HCT116 (cell line): Measurements from ENCODE around the gene FAIM. TPM values are rescaled to one million over a fixed set of nuclear protein-coding genes. Genes with fewer than 3 reads are reported as not detected.

Experiments used
- ATAC-seq: fragments of 200-7000 bp; cut with Tn5 transposase; 2 replicates; pipeline ENCODE4 v1.9.1; 2020; ENCODE audit warnings: mild to moderate bottlenecking, moderate library complexity
- BruUV-seq: library from RNA; stranded (reverse); fragments of 400-500 nt; replicated peaks from 2 replicates; lab custom pipeline; 2021; lab: Mats Ljungman, UMichigan
- CTCF ChIA-PET: fragments of 300-600 bp; sonication (Branson Sonifier 250); formaldehyde crosslinking; loops from one replicate; lab custom pipeline; 2021; ENCODE audit warnings: antibody characterized with exemption; lab: Charles Lee
- POLR2A ChIA-PET: fragments of 300-600, 350-600 bp; sonication (Branson Sonifier 250); formaldehyde crosslinking; loops from one replicate; lab custom pipeline; 2021; ENCODE audit warnings: antibody characterized with exemption; lab: Charles Lee
- RAD21 ChIA-PET, 2 experiments: fragments of 300-600 bp; sonication (Branson Sonifier 250); formaldehyde crosslinking; loops; one replicate each; lab custom pipeline; 2023; ENCODE audit warnings: low total read pairs in 2 of 2; ENCODE audit not compliant: uncharacterized antibody in 2 of 2, unreplicated experiment in 2 of 2, low non-redundant PET in 1 of 2; lab: Charles Lee
- DNase-seq: peaks from one replicate; pipeline ENCODE4 v3.0.0-alpha.2; 2010; ENCODE audit warnings: low read depth, low spot score
- H2AFZ ChIP-seq: fragments of 200-600 bp; shearing (Covaris generic), sonication (generic); 2 replicates; pipeline ENCODE4 v1.6.1; 2017; ENCODE audit warnings: low read depth, mixed run types, mixed read lengths, antibody characterized with exemption, low read length; ENCODE audit not compliant: poor library complexity, severe bottlenecking
- H3K27ac ChIP-seq: 2 replicates; pipeline ENCODE4 v1.5.1; 2012; ENCODE audit warnings: low read depth, low read length
- H3K27me3 ChIP-seq: fragments of 200-600 bp; sonication (generic); 2 replicates; pipeline ENCODE4 v1.6.1; 2016; ENCODE audit warnings: mixed run types, low read length, mixed read lengths; ENCODE audit not compliant: insufficient read depth
- H3K36me3 ChIP-seq, 2 experiments: fragments of 200-500 bp in 1 of 2; fragments of 200-600 bp in 1 of 2; sonication (Bioruptor generic) in 1 of 2; sonication (generic) in 1 of 2; 2 replicates each; pipeline versions ENCODE4 v1.5.1 to v1.6.1; 2014 to 2016; ENCODE audit warnings: low read length in 2 of 2, inconsistent platforms in 1 of 2, mixed read lengths in 1 of 2, mixed run types in 1 of 2; ENCODE audit not compliant: insufficient read depth in 2 of 2, control insufficient read depth in 1 of 2
- H3K4me1 ChIP-seq, 2 experiments: fragments of 200-600 bp in 1 of 2; sonication (generic) in 1 of 2; 2 replicates each; pipeline versions ENCODE4 v1.5.1 to v1.6.1; 2012 to 2017; ENCODE audit warnings: low read length in 2 of 2, inconsistent platforms in 1 of 2, mild to moderate bottlenecking in 1 of 2, mixed read lengths in 1 of 2, mixed run types in 1 of 2, moderate library complexity in 1 of 2; ENCODE audit not compliant: insufficient read depth in 2 of 2, control insufficient read depth in 1 of 2
- H3K4me2 ChIP-seq: fragments of 200-600 bp; sonication (generic); 2 replicates; pipeline ENCODE4 v1.6.1; 2017; ENCODE audit warnings: mixed run types, low read length, mixed read lengths
- H3K4me3 ChIP-seq, 2 experiments: fragments of 200-600 bp in 1 of 2; sonication (generic) in 1 of 2; replicated peaks in 1 of 2; 2 replicates each; pipeline ENCODE4 v1.5.1; 2011 to 2016; ENCODE audit warnings: low read length in 2 of 2, control low read depth in 1 of 2, low read depth in 1 of 2, mild to moderate bottlenecking in 1 of 2, mixed read lengths in 1 of 2, mixed run types in 1 of 2
- H3K79me2 ChIP-seq: fragments of 200-600 bp; sonication (generic); 2 replicates; pipeline ENCODE4 v1.6.1; 2017; ENCODE audit warnings: mild to moderate bottlenecking, mixed run types, low read length, moderate library complexity, mixed read lengths; ENCODE audit not compliant: insufficient read depth
- H3K9ac ChIP-seq: fragments of 200-600 bp; sonication (generic); 2 replicates; pipeline ENCODE4 v1.6.1; 2016; ENCODE audit warnings: low read length, mixed read lengths
- H3K9me2 ChIP-seq: fragments of 200-600 bp; sonication (generic), shearing (Covaris generic); 2 replicates; pipeline ENCODE4 v1.6.1; 2017; ENCODE audit warnings: mixed run types, mild to moderate bottlenecking, moderate library complexity; ENCODE audit not compliant: insufficient read depth
- H3K9me3 ChIP-seq, 2 experiments: fragments of 200-500 bp in 1 of 2; fragments of 200-600 bp in 1 of 2; sonication (Bioruptor generic) in 1 of 2; sonication (generic) in 1 of 2; 2 replicates each; pipeline ENCODE4 v1.6.1; 2014 to 2017; ENCODE audit warnings: low read length in 2 of 2, mixed read lengths in 2 of 2, inconsistent platforms in 1 of 2, low read depth in 1 of 2, mild to moderate bottlenecking in 1 of 2, mixed run types in 1 of 2, moderate library complexity in 1 of 2; ENCODE audit not compliant: control insufficient read depth in 1 of 2, insufficient read depth in 1 of 2
- H4K20me1 ChIP-seq: fragments of 200-600 bp; sonication (generic), shearing (Covaris generic); 2 replicates; pipeline ENCODE4 v1.6.1; 2017; ENCODE audit warnings: mixed run types, mild to moderate bottlenecking, moderate library complexity; ENCODE audit not compliant: insufficient read depth
- CBX3 ChIP-seq: IDR thresholded peaks from 2 replicates; pipeline ENCODE4 v1.6.1; 2012; ENCODE audit warnings: low read depth
- EGR1 ChIP-seq: IDR thresholded peaks from 2 replicates; pipeline ENCODE4 v1.6.1; 2012; ENCODE audit warnings: low read depth
- FOSL1 ChIP-seq: IDR thresholded peaks from 2 replicates; pipeline ENCODE4 v1.6.1; 2012; ENCODE audit warnings: low read depth
- JUND ChIP-seq: IDR thresholded peaks from 2 replicates; pipeline ENCODE4 v1.6.1; 2012
- MAX ChIP-seq: IDR thresholded peaks from 2 replicates; pipeline ENCODE4 v1.6.1; 2012
- SIN3A ChIP-seq: IDR thresholded peaks from 2 replicates; pipeline ENCODE4 v1.6.1; 2012; ENCODE audit warnings: low read depth
- SP1 ChIP-seq: IDR thresholded peaks from 2 replicates; pipeline ENCODE4 v1.6.1; 2012; ENCODE audit warnings: low read depth
- SRF ChIP-seq: IDR thresholded peaks from 2 replicates; pipeline ENCODE4 v1.6.1; 2012; ENCODE audit warnings: low read depth
- TCF7L2 ChIP-seq: IDR thresholded peaks from 2 replicates; pipeline ENCODE4 v1.7.0; 2011; ENCODE audit warnings: borderline replicate concordance, inconsistent platforms; ENCODE audit not compliant: insufficient read depth, insufficient read length; ENCODE audit errors: extremely low read depth
- ZFX ChIP-seq: fragments of 450-650 bp; IDR thresholded peaks from 2 replicates; pipeline ENCODE4 v1.6.1; 2017
- intact Hi-C: fragments of 100-400 bp; cut with micrococcal nuclease; formaldehyde crosslinking; loops from 2 replicates; pipeline ENCODE4 v1.10.0; 2022
- total RNA-seq: library from RNA; stranded (reverse); gene quantifications from one replicate; pipeline ENCODE4 v1.2.1, GENCODE V29; 2021; ENCODE audit not compliant: unreplicated experiment
- TF ChIP-seq, protein P1 (sequence below), 3 experiments: fragments of 200-600 bp in 1 of 3; sonication (generic) in 1 of 3; IDR thresholded peaks in 2 of 3; conservative IDR thresholded peaks in 1 of 3; 2 replicates each; pipeline ENCODE4 v1.5.1; 2012 to 2017; ENCODE audit warnings: low read depth in 2 of 3, low read length in 2 of 3, antibody characterized with exemption in 1 of 3, borderline replicate concordance in 1 of 3, control low read depth in 1 of 3, mild to moderate bottlenecking in 1 of 3, mixed read lengths in 1 of 3, mixed run types in 1 of 3, moderate library complexity in 1 of 3; ENCODE audit not compliant: insufficient read depth in 1 of 3

The FAIM gene
- total RNA-seq, 1 experiment from 2014 or later: 12.2 TPM

GRCh38 chr3:138673641-138674530 lies 65.3 kb downstream of the FAIM start (continued):
- TF ChIP-seq, protein P1, sequence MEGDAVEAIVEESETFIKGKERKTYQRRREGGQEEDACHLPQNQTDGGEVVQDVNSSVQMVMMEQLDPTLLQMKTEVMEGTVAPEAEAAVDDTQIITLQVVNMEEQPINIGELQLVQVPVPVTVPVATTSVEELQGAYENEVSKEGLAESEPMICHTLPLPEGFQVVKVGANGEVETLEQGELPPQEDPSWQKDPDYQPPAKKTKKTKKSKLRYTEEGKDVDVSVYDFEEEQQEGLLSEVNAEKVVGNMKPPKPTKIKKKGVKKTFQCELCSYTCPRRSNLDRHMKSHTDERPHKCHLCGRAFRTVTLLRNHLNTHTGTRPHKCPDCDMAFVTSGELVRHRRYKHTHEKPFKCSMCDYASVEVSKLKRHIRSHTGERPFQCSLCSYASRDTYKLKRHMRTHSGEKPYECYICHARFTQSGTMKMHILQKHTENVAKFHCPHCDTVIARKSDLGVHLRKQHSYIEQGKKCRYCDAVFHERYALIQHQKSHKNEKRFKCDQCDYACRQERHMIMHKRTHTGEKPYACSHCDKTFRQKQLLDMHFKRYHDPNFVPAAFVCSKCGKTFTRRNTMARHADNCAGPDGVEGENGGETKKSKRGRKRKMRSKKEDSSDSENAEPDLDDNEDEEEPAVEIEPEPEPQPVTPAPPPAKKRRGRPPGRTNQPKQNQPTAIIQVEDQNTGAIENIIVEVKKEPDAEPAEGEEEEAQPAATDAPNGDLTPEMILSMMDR (IDR thresholded peaks at IDR 0.05 in 2 of 3, conservative IDR thresholded peaks at IDR 0.05 in 1 of 3; ENCODE audit: borderline replicate concordance in 1 of 3, insufficient read depth in 1 of 3, low read depth in 2 of 3, low read length in 2 of 3): no peak
- TF ChIP-seq JUND (no peak), EGR1 (no peak), SRF (no peak)

DNA sequence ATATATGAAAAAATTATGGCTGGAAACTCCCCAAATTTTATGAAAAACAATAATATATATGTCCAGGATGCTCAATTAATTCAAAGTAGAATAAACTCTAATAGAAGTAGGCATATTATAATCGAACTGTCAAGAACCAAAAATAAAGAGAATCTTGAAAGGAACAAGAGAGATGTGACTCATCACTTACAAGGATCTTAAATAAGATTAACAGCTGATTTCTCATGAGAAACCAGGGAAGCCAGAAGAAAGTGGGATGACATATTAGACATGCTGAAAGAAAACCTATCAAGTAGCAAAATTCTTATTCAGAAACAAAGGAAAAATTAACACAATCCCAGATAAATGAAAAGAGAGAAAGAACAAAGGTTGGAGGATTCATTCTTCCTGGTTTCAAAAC lies 66.8 kb downstream of the FAIM start:
- no peak overlapping the region for H2AFZ ChIP-seq
- ATAC-seq (no peak), DNase-seq (no peak)
- H3K27ac ChIP-seq: no peak overlapping the region
- H3K4me1 ChIP-seq: no peaks in the 10 kb centered on the region
- ChIA-PET POLR2A (no interaction called here), RAD21 (no interaction called here), CTCF (no interaction called here)
- no peaks in the 10 kb centered on the region for H3K9me2 ChIP-seq
- H3K27me3 ChIP-seq: no peaks in the 10 kb centered on the region
- H3K36me3 ChIP-seq: peaks cover 2 to 26% of the 10 kb centered on the region in 2 experiments; a peak in 2 of 4 replicates
- no peaks in the 10 kb centered on the region for H4K20me1 ChIP-seq
- no peak overlapping the region for H3K4me2 ChIP-seq
- no peak for TF ChIP-seq ZFX
- TF ChIP-seq FOSL1: no peak
- TF ChIP-seq SIN3A: no peak
- no peak for TF ChIP-seq TCF7L2
- TF ChIP-seq EGR1: no peak
- TF ChIP-seq SP1: no peak
- peak; percentile 87 for TF ChIP-seq CBX3
- no peak for TF ChIP-seq JUND
- no peak for TF ChIP-seq MAX
- 0 out of 2 replicates have a peak, but pooled peaks cover 3% of the 10 kb centered on the region for H3K79me2 ChIP-seq
- H3K4me3 ChIP-seq: no peak overlapping the region
- intact Hi-C loops: no loop called here
- no TSS peak for BruUV-seq
- H3K9me3 ChIP-seq: peaks cover 10 to 14% of the 10 kb centered on the region in 2 experiments; a peak in 2 of 4 replicates
- no peak overlapping the region for H3K9ac ChIP-seq
